ENCODE results near the gene MASP1.

Gene MASP1

DNA sequence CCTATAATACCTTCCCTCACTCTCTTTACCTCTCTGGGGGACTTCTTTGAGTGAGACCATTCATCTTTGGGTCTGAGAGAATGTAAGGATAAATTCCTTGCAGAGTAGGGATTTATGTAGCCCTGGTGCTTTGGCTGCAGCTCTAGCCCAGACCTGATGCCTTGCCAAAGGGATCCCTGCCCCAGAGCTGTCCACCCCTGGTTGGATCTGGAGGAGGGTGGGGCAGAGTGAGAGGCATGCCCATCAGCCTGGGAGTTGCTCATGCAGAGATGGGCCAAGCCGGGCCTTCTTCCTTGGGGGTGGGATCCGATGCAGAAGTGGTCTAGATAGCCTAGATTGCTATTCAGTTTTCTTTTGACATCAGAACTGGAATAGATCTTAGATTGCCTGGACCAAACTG lies 62.8 kb downstream of the MASP1 start:
- no peak for DNase-seq (ENCODE audit: low read depth)
- no peak overlapping the region for H3K4me3 ChIP-seq (ENCODE audit: low read depth, low read length)
- TF ChIP-seq CTCF (IDR thresholded peaks at IDR 0.05; ENCODE audit: low read depth, low read length, missing control alignments): no peak
- in situ Hi-C loops (cut with HindIII; ENCODE audit: low sequenced_read_pairs): no loop called here

DNA sequence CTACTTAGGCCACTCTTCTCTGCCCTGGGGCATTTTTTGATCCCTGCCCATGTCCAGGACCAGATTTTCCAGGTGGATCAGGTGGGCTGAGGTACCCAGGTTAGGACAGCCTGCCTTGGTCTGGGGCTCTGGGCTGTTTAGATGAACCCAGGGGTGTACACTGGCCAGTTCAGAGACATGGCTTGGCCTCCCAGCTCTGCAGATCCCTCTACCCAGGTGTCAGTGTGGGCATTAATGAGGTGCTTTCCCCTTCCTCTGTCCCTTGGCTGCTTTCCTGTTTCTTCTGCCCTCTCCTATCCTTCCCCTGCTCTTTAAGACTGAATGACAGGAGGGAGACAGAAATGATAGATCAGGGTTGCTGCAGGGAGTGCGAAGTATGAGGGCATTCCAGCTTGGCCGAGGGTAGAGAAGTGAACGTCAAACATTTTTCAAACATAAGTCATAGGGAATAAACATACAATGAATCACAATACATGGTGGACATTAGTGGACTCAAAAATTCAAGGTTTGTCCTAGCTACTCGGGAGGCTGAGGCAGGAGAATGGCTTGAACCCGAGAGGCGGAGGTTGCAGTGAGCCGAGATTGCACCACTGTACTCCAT lies 63.8 kb downstream of the MASP1 start:
- in situ Hi-C loops (cut with HindIII; ENCODE audit: low sequenced_read_pairs): no loop called here
- DNase-seq (ENCODE audit: low read depth): peak; percentile 22
- TF ChIP-seq CTCF (IDR thresholded peaks at IDR 0.05; ENCODE audit: low read depth, low read length, missing control alignments): no peak

GRCh38 chr3:187223799-187224198 lies 67.7 kb downstream of the MASP1 start:
- DNase-seq (ENCODE audit: low read depth): no peak
- H3K4me3 ChIP-seq (ENCODE audit: low read depth, low read length): no peak overlapping the region
- TF ChIP-seq CTCF (IDR thresholded peaks at IDR 0.05; ENCODE audit: low read depth, low read length, missing control alignments): no peak
- in situ Hi-C loops (cut with HindIII; ENCODE audit: low sequenced_read_pairs): loop anchor here (25.0 kb wide), 1 partner anchor 464 kb away; no protein-coding TSS in a partner anchor

More for the DNA sequence above, 63.8 kb downstream of the MASP1 start:
- H3K4me3 ChIP-seq (ENCODE audit: low read depth, low read length): no peak overlapping the region

DNA sequence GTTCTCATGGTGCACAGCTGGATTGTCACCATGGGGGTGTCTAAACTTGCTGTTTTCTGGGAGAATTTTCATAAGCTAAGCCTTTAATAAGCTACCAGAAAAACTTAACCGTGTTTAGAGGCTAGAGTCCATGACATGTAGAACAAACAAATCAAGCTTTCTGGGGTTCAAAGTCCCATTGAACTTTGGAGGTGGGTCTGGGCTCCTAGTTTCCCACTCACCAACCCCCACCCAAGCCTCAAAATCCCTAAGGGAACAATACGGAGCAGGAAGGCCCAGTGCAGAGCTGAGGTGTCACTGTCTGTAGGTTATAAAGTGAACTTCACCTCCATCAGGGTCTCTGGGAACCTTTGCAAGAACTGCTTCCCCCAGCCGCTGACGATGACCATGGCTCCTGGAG lies 68.7 kb downstream of the MASP1 start:
- in situ Hi-C loops (cut with HindIII; ENCODE audit: low sequenced_read_pairs): loop anchor here (25.0 kb wide), 1 partner anchor 464 kb away; no protein-coding TSS in a partner anchor
- TF ChIP-seq CTCF (IDR thresholded peaks at IDR 0.05; ENCODE audit: low read depth, low read length, missing control alignments): no peak
- no peak overlapping the region for H3K4me3 ChIP-seq (ENCODE audit: low read depth, low read length)
- DNase-seq (ENCODE audit: low read depth): no peak

GRCh38 chr3:187215460-187215859 lies 76.1 kb downstream of the MASP1 start:
- in situ Hi-C loops (cut with HindIII; ENCODE audit: low sequenced_read_pairs): loop anchor here (25.0 kb wide), 1 partner anchor 472 kb away; no protein-coding TSS in a partner anchor
- no peak for DNase-seq (ENCODE audit: low read depth)
- H3K4me3 ChIP-seq (ENCODE audit: low read depth, low read length): no peak overlapping the region
- TF ChIP-seq CTCF (IDR thresholded peaks at IDR 0.05; ENCODE audit: low read depth, low read length, missing control alignments): no peak

DNA sequence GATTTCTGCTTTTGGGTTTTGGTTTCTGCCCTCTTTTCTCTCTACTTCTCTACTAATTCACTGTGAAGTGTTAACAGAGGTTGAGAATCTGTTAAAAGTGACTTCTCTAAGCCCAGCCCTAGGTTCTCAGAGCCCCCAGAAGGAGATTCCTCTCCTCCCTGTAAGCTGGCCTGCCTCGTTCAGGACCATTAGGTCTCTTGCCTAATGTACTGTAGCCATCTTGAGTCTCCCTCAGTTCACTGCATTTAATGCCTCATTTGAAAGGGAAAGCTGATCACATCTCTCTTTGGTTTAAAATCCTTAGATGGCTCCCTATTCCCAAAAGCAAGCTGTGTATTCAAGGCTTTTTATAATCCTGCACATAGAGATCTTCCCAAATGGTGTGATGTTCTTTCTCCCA lies 77.9 kb downstream of the MASP1 start:
- no peak for DNase-seq (ENCODE audit: low read depth)
- H3K4me3 ChIP-seq (ENCODE audit: low read depth, low read length): no peak overlapping the region
- TF ChIP-seq CTCF (IDR thresholded peaks at IDR 0.05; ENCODE audit: low read depth, low read length, missing control alignments): no peak
- in situ Hi-C loops (cut with HindIII; ENCODE audit: low sequenced_read_pairs): loop anchor here (25.0 kb wide), 1 partner anchor 474 kb away; no protein-coding TSS in a partner anchor

Measured in astrocyte of the cerebellum (primary cell).